C4-2B (cell line): ENCODE results near the gene ANKRD36B.
"Not testable (repeated sequence)": the region's sequence is repeated elsewhere in the genome, so short reads cannot be mapped to it uniquely, and the experiment has no call there.

Experiments used
- ZFX ChIP-seq: fragments of 450-650 bp; IDR thresholded peaks from 2 replicates; pipeline ENCODE4 v1.6.1; 2017
- TF ChIP-seq, protein P1 (sequence below): fragments of 450-650 bp; conservative IDR thresholded peaks from 2 replicates; pipeline ENCODE4 v1.5.1; 2017; ENCODE audit warnings: mild to moderate bottlenecking

DNA sequence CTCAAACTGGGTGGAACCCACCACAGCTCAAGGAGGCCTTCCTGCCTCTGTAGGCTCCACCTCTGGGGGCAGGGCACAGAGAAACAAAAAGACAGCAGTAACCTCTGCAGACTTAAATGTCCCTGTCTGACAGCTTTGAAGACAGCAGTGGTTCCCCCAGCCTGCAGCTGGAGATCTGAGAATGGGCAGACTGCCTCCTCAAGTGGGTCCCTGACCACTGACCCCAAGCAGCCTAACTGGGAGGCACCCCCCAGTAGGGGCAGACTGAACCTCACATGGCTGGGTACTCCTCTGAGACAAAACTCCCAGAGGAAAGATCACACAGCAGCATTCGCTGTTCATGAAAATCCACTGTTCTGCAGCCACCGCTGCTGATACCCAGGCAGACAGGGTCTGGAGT is 63.8 kb downstream of the ANKRD36B start:
- TF ChIP-seq, protein P1, sequence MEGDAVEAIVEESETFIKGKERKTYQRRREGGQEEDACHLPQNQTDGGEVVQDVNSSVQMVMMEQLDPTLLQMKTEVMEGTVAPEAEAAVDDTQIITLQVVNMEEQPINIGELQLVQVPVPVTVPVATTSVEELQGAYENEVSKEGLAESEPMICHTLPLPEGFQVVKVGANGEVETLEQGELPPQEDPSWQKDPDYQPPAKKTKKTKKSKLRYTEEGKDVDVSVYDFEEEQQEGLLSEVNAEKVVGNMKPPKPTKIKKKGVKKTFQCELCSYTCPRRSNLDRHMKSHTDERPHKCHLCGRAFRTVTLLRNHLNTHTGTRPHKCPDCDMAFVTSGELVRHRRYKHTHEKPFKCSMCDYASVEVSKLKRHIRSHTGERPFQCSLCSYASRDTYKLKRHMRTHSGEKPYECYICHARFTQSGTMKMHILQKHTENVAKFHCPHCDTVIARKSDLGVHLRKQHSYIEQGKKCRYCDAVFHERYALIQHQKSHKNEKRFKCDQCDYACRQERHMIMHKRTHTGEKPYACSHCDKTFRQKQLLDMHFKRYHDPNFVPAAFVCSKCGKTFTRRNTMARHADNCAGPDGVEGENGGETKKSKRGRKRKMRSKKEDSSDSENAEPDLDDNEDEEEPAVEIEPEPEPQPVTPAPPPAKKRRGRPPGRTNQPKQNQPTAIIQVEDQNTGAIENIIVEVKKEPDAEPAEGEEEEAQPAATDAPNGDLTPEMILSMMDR: not testable (repeated sequence)
- not testable (repeated sequence) for TF ChIP-seq ZFX
